ENCODE measurements around the gene NAT8L.

NAT8L gene

DNA sequence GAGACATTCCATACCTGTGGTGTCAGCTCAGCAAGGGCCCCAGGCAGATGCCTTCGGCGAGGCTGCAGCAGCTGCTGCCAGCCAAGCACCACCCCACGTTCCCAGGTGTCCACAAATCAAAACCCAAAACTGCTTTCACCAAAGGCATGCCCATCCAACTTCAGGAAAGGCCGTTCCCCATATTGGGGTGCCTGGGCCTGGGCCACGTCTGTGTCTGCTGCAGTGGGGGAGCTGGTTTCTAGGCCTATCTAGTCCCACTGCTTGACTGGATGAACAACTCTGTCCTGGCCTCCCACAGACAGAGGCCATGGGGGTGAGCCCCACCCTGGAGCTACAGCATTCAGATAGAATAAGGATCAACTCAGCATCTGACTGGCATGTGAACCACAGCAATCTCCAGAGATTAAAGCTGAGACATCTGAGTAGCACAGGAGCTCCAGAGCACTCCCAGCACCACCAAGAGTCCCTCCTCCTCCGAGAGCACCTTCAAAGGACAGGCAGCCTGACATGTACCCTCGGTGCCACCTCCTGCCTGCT lies 37.0 kb downstream of the NAT8L start:
- DNase-seq: no peak

- no peak for DNase-seq
These were observed 42.4 kb downstream of the NAT8L start for GRCh38 chr4:2101346-2102044.

DNA sequence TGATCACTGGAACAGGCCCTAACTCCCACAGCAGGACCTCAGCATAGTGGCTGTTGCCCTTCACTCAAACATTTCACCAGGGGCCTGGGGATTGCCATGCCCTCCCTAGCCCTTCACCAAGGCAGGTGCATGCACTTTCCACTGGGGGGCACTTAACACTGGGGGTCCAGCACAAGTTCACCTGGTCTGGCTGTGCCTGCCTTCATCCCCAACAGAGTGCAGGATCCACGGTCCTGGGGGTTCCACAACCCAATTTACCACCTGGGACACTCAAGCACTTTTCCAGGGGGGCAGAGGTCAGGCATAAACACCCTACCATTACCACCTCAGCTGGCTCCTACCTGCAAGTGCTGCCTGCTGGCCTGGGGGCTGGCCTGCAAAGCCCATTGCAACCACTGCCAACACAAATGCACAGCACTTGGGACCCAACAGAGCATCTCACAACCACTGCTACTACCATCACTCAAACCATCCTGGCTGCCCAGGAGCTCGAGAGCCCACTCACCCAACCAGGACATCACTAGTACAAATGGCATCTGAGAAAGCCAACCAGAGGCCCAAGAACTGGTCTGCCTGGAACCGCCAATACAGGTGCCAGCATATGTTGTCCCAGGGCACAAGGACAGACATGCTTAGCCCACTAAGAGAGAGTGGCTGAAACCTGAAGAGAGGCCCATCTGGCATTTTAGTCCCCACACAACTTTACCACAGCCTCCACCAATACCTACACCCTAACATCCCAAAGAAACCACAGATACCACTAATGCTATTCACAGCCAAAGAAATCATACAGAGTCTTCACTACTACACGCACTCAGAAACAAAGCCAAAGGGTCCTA lies 43.1 kb downstream of the NAT8L start:
- DNase-seq: no peak

GRCh38 chr4:2103127-2103842 lies 44.2 kb downstream of the NAT8L start:
- no peak for DNase-seq

DNA sequence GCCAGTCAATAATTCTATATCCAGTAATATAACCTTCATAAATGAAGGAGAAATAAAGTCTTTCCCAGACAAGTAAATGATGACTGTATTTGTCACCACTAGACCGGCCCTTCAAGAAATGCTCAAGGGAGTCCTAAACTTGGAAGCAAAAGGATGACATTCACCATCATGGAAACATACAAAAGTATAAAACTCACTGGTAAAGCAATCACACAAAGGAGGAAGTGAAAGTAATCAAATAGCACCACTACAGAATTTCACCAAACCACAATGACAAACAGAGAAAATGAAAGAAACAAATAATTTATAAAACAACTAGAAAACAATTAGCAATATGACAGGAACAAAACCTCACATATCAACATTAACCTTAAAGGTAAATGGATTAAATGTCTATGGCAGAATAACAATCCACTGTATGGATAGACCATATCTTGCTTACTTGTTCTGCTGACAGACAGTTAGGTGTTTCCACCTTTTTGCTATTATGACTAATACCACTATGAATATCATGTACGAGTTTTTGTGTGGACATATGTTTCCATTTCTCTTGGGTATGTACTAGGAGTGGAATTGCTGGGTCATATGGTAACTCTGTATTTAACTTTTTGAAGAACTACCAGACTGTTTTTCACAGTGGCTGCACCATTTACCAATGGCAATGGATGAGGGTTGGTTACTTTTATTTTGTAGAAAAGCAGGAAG lies 44.9 kb downstream of the NAT8L start:
- no peak for DNase-seq

GRCh38 chr4:2104556-2105345 lies 45.6 kb downstream of the NAT8L start:
- DNase-seq: no peak

DNA sequence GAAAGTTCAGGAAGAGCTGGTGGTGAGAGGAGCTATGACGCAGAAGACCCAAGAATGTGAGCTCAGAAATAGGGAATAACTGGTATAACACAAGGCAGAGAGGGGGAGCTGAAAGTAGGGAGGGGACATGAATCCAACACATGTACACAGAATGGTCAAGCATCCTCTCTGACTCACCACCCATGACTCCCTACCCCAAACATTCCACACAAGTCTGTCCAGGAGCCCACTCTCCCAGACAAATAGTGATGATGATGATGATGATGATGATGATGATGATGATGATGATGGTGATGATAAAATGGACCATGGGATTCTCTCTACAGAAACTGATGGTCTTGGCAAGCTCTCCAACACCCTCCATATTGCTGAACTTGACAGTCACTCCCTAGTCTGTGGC lies 46.4 kb downstream of the NAT8L start:
- DNase-seq: no peak

DNA sequence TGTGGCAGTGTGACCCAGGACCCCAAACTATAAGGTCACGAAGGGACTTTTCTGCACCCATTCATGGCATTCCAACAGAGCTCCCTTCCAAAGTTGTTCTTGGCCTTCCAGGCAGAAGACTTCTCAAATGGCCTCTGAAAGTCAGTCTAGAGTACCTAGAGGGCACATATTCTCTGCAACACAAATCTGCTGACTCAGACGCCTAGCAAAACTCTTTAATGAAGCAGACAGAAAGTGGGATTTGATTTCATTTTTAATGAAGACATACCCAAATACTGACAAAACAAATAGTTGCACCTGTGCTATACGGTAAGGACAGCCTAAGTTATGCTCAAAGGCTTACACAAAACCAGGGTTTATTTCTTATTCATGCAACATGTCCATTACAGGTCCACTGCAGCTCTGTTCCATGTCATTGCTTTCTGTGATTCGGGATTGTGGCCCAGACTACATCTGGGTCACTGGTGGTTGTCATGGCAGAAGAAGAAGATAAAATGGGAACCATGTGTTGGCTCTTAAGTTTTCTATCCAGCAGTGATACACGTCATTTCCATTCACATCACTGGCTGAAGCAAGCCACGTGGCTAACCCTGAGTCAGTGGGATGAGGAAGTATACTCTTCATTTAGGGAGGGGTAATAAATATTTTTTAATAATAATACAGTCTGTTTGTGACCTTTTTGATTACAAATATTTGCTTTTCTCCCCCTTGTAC lies 57.7 kb downstream of the NAT8L start:
- DNase-seq: no peak
